SIG-M5 (cell line): Measurements from ENCODE around the gene IFNGR2.
A peak's percentile ranks its signal among the peaks of the same experiment; 100 is the strongest.
"Not testable (repeated sequence)": the region's sequence is repeated elsewhere in the genome, so short reads cannot be mapped to it uniquely, and the experiment has no call there.

ENCODE experiments used
- DNase-seq: peaks from one replicate; lab custom pipeline; 2025; lab: John Stamatoyannopoulos, UW

The IFNGR2 gene

DNA sequence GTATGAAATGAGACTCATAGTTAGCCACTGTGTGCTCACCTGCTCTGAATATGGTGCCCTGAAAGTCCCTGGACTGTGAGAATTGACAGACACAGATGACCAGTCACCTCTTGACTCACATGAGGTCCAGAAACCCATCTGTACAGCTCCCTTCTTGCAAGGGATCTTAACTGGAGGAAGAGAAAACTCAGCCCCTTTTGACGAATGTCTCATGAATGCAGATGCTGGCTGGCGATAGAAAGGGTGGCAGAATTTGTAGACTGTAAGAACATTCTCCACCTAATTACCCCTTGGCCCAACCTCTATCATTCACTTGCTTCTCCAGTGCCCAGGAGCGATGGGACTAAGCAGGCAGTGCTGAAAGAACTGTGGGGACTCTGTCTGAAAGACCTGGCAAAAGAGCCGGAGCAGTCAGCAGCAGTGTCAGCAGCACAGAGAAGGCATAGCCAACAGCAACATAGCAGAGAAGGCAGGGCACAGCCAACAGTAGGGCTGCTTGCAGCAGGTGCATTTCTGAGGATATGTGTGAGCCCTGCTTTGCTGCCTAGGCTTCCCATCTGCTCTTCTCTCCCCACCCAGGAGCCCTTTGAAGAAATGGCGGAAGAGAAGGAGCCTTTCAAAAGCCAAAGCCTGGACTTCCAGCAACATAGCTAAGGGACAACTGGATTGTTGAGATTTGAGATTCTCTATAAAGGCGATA lies 25.8 kb upstream of the IFNGR2 start:
- DNase-seq: no peak

DNA sequence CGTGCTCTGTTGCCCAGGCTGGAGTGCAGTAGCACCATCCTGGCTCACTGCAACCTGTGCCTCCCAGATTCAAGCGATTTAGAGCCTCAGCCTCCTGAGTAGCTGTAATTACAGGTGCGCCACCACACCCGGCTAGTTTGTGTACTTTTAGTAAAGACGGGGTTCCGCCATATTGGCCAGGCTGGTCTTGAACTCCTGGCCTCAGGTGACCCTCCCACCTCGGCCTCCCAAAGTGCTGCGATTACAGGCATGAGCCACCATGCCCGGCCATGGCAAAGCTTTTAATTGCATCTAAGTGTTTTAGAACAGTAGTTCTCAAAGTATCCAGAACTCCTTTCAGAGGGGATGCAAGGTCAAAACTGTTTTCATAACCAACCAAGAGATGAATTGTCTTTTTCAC lies 25.1 kb upstream of the IFNGR2 start:
- DNase-seq: no peak

DNA sequence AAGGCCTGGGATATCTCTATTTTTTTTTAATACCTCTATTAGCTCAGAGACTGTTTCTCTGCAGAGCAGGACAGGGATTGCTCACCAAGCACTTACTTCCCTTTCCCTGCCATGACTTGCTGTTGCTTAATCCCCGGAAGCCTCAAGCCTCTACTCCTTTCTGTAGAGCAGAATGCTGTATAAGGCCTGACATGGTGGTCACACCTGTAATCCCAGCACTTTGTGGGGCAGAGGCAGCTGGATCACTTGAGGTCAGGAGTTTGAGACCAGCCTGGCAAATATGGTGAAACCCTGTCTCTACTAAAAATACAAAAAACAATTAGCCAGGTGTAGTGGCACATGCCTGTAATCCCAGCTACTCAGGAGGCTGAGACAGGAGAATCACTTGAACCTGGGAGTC lies 23.3 kb upstream of the IFNGR2 start:
- DNase-seq: peak; percentile 86

- peak; percentile 66 for DNase-seq
These were observed 22.7 kb upstream of the IFNGR2 start for GRCh38 chr21:33380483-33380998.

GRCh38 chr21:33381381-33381780 lies 21.8 kb upstream of the IFNGR2 start:
- not testable (repeated sequence) for DNase-seq

DNA sequence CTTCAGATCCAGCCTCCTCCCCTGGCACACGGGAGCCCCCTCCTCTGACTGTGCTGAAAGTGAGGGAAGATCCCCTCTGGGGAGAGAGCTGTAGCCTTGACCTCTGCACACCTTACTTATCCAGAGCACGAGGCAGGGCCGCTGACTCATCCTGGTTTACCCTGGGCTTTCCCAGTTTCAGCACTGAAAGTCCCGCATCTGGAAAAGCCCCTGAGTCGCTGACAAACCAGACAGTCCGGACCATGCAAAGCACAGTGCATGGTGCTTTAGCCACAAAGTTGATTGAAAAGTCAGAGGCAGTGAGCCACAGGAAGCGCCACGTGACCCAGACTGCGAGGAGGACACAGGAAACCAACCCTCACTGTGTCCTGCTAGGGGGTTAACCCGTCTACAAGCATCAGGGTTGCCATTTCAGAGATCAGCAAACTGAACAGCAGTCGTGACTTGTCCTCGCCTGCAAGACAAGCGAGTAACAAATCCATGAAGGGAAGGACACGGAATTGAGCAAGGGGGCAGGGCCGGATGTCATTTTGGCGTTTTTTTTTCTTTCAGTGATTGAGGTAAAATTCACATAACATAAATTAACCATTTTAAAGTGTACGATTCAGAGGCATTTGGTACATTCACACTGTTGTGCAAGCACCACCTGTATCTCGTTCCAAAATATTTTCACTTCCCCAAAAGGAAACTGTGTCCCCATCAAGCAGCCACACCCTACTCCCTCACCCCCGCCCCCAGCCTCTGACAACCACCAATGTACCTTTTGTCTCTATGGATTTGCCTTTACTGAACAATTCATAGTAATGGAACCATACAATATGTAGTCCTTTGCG lies 19.9 kb upstream of the IFNGR2 start:
- peak; percentile 93 for DNase-seq

DNA sequence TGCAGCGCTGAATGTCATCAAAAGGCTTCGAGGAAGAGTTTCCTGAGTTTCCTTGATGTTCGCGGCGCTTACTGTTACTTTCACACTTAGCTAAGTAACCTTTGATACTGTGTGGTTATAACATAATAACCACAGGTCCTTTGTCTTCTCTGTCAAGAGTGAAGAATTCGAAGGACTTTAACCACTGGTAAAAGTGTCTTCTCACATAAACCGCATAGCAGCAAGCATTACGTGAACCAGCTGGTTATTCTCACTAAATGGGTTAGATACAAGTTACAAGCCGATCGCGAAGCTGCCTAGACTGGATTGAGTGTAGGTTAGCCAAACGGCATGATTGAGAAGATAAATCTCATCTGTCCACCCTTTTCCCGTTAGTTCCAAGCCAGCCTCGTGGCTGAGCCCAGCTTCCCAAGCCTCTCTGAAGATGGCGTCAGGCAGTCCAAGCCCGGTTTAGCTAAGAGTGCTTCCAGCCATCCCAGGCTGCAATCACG lies 18.3 kb upstream of the IFNGR2 start:
- no peak for DNase-seq

DNA sequence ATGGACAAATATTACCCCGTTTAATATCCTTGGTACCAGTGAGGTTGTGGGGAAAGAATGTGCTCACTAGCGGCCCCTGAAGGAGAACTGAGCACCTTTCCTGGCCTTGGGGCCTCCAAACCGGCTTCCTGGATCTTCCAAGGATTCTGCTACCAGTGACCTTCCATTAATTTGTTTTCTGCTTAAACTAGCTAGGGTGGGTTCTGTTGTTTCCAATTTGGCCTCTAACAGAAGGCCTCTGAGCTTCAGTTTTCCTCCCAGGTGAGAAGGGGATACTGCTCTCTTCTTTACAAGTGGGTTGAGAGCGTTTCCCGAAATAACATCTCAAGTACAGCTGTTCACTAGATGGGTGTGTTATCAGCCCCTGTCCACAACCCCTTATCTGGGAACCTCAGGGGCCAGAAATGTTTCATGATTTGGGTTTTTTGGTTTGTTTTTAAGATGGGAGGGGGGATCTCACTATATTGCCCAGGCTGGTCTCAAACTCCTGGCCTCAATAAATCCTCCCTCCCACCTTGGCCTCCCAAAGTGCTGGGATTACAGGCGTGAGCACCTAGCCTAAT lies 16.9 kb upstream of the IFNGR2 start:
- DNase-seq: no peak

DNA sequence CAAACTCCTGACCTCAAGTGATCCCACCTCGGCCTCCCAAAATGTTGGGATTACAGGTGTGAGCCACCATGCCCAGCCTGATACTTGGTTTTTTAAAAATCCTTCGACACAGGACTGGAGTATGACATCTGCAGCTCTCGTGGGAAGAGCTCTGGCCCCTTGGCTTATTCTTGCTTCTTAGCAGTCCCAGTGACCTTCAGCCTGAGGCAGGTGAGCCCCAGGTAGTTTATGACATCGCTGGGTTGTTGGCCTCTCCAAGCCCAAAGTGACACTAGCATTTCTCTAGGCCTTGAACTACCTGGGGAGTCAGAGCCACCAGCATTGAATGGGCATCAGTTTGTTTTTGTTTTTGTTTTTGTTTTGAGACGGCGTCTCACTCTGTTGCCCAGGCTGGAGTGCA lies 15.9 kb upstream of the IFNGR2 start:
- DNase-seq: no peak

DNA sequence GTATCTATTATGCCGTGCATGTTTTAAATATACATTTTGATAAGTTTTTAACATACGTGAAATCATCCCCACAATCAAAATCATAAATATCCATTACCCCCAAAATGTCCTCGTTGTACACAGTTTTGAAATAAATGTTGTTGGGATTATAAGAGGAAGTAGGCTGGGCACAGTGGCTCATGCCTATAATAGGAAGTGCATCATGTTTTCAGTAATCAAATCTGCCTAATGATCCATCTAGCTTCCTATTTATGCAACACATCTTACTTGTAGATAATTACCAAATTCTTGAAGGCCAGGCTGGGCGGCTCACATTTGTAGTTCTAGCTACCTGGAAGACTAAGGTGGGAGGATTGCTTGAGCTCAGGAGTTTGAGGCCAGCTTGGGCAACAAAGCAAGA lies 15.0 kb upstream of the IFNGR2 start:
- peak; percentile 54 for DNase-seq

DNA sequence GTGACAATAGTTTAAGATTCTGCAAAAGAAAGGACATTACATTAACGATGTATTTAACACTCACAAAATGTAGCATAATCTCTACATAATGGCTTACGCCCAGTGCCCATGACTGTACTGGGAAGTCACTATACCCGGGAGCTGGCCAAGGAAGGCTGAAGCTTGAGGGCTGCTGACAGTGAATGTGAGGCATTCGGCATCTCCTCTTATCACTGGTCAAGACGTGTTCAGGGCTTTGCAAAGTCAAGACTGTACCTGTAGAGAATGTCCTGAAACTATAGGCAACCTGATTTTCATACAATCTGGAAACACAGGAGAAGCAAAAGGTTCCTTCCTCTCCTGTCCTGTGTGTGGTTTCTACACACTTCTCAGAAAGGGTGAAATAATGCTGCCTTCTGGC lies 12.7 kb upstream of the IFNGR2 start:
- DNase-seq: no peak

DNA sequence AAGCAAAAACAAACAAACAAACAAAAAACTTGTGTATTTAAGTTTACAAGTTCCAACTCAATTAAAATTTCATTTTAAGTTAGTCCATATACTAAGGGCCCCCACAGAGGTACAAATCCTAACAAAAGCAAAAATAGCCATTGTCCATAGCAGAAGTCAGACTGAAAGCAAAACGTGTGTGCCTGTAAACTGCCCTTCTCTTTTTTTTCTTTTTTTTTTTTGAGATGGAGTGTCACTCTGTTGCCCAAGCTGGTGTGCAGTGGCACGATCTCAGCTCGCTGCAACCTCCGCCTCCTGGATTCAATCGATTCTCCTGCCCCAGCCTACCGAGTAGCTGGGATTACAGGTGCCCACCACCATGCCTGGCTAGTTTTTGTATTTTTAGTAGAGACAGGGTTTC lies 11.6 kb upstream of the IFNGR2 start:
- no peak for DNase-seq

GRCh38 chr21:33392284-33392985 lies 10.8 kb upstream of the IFNGR2 start:
- DNase-seq: no peak

- no peak for DNase-seq
These were observed 9.9 kb upstream of the IFNGR2 start for GRCh38 chr21:33393348-33393747.

GRCh38 chr21:33394260-33394659 lies 9.0 kb upstream of the IFNGR2 start:
- peak; percentile 89 for DNase-seq

GRCh38 chr21:33395891-33396331 lies 7.3 kb upstream of the IFNGR2 start:
- no peak for DNase-seq

DNA sequence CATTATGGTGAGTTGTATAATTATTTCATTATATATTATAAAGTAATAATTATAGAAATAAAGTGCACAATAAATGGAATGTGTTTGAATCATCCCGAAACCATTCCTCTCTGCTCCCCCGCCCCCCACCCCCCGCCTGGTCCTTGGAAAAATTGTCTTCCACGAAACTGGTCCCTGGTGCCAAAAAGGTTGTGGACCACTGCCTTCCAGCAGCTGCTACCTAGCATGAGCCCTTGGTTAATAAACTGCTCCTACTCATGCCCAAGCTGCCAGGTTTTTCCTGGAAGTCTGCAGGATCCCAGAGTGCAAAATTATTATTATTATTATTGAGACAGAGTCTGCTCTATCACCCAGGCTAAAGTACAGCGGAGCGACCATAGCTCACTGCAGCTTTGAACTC lies 6.8 kb upstream of the IFNGR2 start:
- no peak for DNase-seq

- DNase-seq: no peak
These were observed 6.3 kb upstream of the IFNGR2 start for GRCh38 chr21:33396951-33397350.

GRCh38 chr21:33397717-33398116 lies 5.5 kb upstream of the IFNGR2 start:
- no peak for DNase-seq

DNA sequence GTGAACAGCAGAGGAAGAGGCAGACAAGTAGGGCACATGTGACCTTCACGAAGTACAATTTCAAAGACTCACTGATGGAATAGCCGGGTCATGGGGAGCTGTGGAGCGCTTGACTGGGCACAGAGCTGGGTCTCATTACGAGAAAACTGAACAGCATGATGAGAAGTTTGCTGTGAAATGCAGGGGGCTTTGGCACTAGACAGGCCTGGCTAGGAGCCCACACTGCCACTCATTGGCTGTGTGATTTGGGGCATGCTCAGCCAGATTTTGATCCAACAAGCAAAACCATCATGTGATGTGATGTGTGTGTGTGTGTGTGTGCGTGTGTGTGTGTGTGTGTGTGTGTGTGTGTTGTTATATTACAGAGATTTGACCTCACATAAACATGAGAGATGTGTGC lies 4.9 kb upstream of the IFNGR2 start:
- DNase-seq: no peak

DNA sequence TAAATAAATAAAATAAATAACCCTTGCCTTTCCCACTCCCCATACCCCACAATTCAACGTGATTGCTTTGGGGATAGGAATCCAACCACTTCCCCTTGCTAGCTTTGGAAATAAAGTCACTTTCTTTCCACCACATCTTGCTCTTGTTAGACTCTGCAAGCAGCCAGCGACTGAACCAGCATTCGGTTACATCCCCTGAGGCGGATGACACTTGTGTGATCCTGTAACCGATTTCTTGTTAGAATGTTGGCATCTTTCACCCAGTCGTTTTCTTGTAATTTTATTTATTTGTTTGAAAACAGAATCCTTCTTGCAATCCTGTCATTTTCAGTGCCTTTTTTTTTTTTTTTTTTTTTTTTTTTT lies 1.6 kb upstream of the IFNGR2 start:
- DNase-seq: peak; percentile 34
